HT1080 (cell line): ENCODE results near the gene NUBPL. TPM values are rescaled to one million over a fixed set of nuclear protein-coding genes. Genes with fewer than 3 reads are reported as not detected.

ENCODE experiments used
- DNase-seq: peaks from one replicate; pipeline ENCODE4 v3.0.0-alpha.2; 2015; ENCODE audit warnings: low read depth
- small RNA-seq: library from RNA; depleted of rRNA; stranded (forward); fragments of <200 nt; gene quantifications from one replicate; pipeline ENCODE3, GENCODE V24; 2014
- total RNA-seq: library from RNA; depleted of rRNA; stranded (reverse); fragments of >200 nt; shearing (Covaris generic); gene quantifications from 2 replicates; pipeline ENCODE4 v1.2.3, GENCODE V29; 2014; rRNA removed

NUBPL gene
- total RNA-seq, 1 experiment from 2014 or later = 7.1 TPM

DNA sequence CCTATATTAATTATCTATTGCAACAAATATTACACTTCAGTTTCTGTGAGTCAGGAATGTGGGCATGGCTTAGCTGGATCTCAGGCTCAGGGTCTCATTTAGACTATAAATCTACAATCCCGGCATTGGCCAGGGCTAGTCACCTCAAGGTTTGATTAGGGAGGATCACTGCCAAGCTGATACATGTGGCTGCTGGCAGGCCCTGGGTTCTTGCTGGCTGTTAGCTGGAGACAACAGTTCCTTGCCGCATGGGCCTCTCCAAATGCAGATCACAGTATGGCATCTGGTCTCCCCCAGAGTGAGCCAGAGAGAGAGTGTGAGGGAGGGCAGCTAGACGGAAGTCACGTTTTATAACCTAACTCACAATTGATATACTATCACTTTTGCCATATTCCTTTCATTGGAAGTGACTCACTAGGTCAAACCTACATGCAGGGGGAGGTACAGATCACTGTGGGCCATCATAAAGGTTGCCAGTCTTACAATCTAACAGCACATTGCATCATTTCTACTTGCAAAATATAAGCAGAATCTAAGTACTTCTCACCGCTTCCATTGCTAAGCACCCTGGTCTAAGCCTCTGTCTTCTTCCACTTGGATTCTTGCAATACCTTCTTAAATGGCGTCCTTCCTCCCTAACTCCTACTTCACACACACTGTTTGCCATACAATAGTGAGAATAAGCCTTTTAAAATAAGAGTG lies 341.9 kb downstream of the NUBPL start:
- DNase-seq = no peak

DNA sequence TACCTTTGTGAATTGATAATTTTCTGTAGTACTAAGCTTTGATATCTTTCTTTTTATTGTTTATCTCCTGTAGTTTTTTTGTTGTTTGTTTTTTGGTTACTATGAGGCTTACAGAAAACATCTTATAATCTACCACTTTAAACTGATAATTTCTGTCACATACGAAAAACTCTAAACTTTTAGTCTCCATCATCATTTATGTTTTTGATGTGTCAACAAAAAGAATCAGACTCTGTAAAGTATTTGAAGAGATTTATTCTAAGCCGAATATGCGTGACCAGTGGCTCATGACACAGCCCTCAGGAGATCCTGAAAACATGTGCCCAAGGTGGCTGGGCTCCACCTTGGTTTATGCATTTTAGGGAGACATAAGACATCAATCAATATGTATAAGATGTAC lies 348.8 kb downstream of the NUBPL start:
- DNase-seq = no peak

Small RNA genes lying within 50 kb of the gene (small RNA-seq; reads per million reads assigned to genes)
- gene RNU6-455P (not detected), gene RNU6-602P (not detected)

Other genes with a start within 250 kb of the NUBPL start
- 9.9 and 13.2 TPM in 2 replicates for gene HEATR5A, start 140.9 kb upstream of the NUBPL start, total RNA-seq
- gene DTD2, start 103.9 kb upstream of the NUBPL start, total RNA-seq = 34.2 and 49.8 TPM in 2 replicates
- gene GPR33, start 73.4 kb upstream of the NUBPL start, total RNA-seq = not detected in 2 replicates